Mesendoderm (in vitro differentiated cells): Measurements from ENCODE around the gene AP5Z1.
"Not testable (repeated sequence)": the region's sequence is repeated elsewhere in the genome, so short reads cannot be mapped to it uniquely, and the experiment has no call there.

Experiments
- DNase-seq: peaks from one replicate; pipeline ENCODE4 v3.0.0; 2013
- H2AK5ac ChIP-seq: 2 replicates; pipeline ENCODE4 v1.6.1; 2013; ENCODE audit warnings: low read length, inconsistent platforms
- H2BK120ac ChIP-seq: 2 replicates; pipeline ENCODE4 v1.6.1; 2013; ENCODE audit warnings: low read depth, mild to moderate bottlenecking, low read length, moderate library complexity, mixed read lengths
- H2BK15ac ChIP-seq: replicated peaks from 2 replicates; pipeline ENCODE4 v1.6.1; 2013; ENCODE audit warnings: low read depth, mild to moderate bottlenecking, moderate library complexity
- H2BK5ac ChIP-seq: 2 replicates; pipeline ENCODE4 v1.6.1; 2013; ENCODE audit warnings: low read length, inconsistent platforms
- H3K18ac ChIP-seq: 2 replicates; pipeline ENCODE4 v1.6.1; 2013; ENCODE audit warnings: mild to moderate bottlenecking, low read length, mixed read lengths
- H3K23ac ChIP-seq: one replicate; pipeline ENCODE4 v1.6.1; 2013; ENCODE audit warnings: low read length
- H3K27ac ChIP-seq: 2 replicates; pipeline ENCODE4 v1.5.1; 2013; ENCODE audit warnings: low read depth, mild to moderate bottlenecking, inconsistent platforms, low read length, moderate library complexity
- H3K27me3 ChIP-seq: 2 replicates; pipeline ENCODE4 v1.6.1; 2013; ENCODE audit warnings: low read length, control low read depth, mild to moderate bottlenecking, inconsistent platforms; ENCODE audit not compliant: insufficient read depth, poor library complexity
- H3K36me3 ChIP-seq: 2 replicates; pipeline ENCODE4 v1.6.1; 2013; ENCODE audit warnings: low read length, inconsistent platforms; ENCODE audit not compliant: control insufficient read depth, insufficient read depth
- H3K4ac ChIP-seq: one replicate; pipeline ENCODE4 v1.6.1; 2013; ENCODE audit warnings: low read depth, mild to moderate bottlenecking, low read length, moderate library complexity
- H3K4me1 ChIP-seq: 2 replicates; pipeline ENCODE4 v1.6.1; 2013; ENCODE audit warnings: low read depth, low read length, inconsistent platforms; ENCODE audit not compliant: control insufficient read depth
- H3K4me2 ChIP-seq: 2 replicates; pipeline ENCODE4 v1.6.1; 2013; ENCODE audit warnings: low read length
- H3K4me3 ChIP-seq: 2 replicates; pipeline ENCODE4 v1.5.1; 2013; ENCODE audit warnings: mild to moderate bottlenecking, low read length
- H3K56ac ChIP-seq: one replicate; pipeline ENCODE4 v1.6.1; 2013; ENCODE audit warnings: low read length
- H3K79me1 ChIP-seq: 2 replicates; pipeline ENCODE4 v1.6.1; 2013; ENCODE audit warnings: low read length, inconsistent platforms
- H3K79me2 ChIP-seq: 2 replicates; pipeline ENCODE4 v1.6.1; 2013; ENCODE audit warnings: mild to moderate bottlenecking, low read length; ENCODE audit not compliant: control insufficient read depth, insufficient read depth
- H3K9ac ChIP-seq: 2 replicates; pipeline ENCODE4 v1.6.1; 2013; ENCODE audit warnings: low read length, inconsistent platforms
- H4K5ac ChIP-seq: one replicate; pipeline ENCODE4 v1.6.1; 2013; ENCODE audit warnings: low read length
- H4K8ac ChIP-seq: one replicate; pipeline ENCODE4 v1.6.1; 2013; ENCODE audit warnings: low read depth, mild to moderate bottlenecking, control low read depth, low read length, moderate library complexity
- WGBS: extraction: QIAGEN DNeasy Blood & Tissue Kit; methylation state at CpG from one replicate; pipeline ENCODE4 v1.1.7; 2013; ENCODE audit warnings: low lambda C conversion rate, missing lambda C conversion rate; ENCODE audit not compliant: insufficient coverage; ENCODE audit errors: extremely low coverage; 5-methylcytosine and 5-hydroxymethylcytosine counted together

Gene AP5Z1

DNA sequence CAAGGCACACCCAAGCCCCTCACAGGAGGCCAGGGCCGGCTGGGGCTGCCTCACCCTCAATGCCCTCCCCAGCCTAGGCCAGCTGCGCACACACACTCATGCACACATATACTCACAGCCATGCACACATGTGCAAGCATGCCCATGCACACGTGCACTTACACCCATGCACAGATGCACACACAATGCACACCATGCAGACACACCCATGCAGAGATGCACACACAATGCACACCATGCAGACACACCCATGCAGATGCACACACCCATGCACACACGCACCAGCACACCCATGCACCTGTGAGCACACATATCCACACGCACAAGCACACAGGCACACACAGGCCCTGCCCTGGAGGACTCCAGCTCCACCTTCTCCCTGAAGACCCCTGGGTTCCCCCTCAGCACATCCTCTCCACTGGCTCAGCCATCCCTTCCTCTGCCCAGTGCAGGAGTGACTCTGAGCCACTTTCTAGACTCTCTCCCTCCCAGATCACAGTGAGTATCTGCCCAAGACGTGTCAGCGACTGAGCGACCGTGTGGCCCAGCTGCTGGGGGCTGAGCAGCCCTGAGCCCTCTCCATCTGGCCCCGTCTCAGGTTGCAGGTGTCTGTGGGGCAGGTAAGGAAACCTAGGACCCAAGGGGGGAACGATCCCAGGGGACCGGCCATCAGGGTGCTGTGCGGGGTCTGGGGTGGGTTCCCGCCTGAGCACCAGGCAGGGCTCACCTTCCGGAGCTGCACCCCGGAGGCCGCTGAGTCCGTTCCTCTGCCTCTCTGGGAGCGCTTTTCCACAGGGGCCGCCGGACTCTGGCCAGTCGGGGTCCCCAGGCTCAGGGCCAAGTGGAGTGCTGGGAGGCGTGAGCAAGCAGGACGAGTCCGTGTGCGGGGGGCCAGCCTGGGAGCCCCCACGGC lies 25.8 kb downstream of the AP5Z1 start:
- no peaks in the 10 kb centered on the region for H3K79me1 ChIP-seq
- no peak overlapping the region for H3K9ac ChIP-seq
- no peaks in the 10 kb centered on the region for H3K36me3 ChIP-seq
- no peak overlapping the region for H3K27ac ChIP-seq
- no peak overlapping the region for H4K5ac ChIP-seq
- no peak overlapping the region for H3K4me2 ChIP-seq
- no peak for DNase-seq
- no peak overlapping the region for H3K56ac ChIP-seq
- H3K79me2 ChIP-seq = no peaks in the 10 kb centered on the region
- H3K4ac ChIP-seq = no peak overlapping the region
- H3K4me3 ChIP-seq = no peak overlapping the region
- no peak overlapping the region for H2BK15ac ChIP-seq
- H2BK5ac ChIP-seq = no peak overlapping the region
- no CpG with 5 or more reads among the region's 27 CpGs for WGBS
- no peaks in the 10 kb centered on the region for H3K27me3 ChIP-seq
- H2AK5ac ChIP-seq = no peak overlapping the region
- H4K8ac ChIP-seq = no peak overlapping the region
- H2BK120ac ChIP-seq = no peak overlapping the region
- H3K23ac ChIP-seq = no peak overlapping the region
- H3K4me1 ChIP-seq = no peaks in the 10 kb centered on the region
- H3K18ac ChIP-seq = no peak overlapping the region

DNA sequence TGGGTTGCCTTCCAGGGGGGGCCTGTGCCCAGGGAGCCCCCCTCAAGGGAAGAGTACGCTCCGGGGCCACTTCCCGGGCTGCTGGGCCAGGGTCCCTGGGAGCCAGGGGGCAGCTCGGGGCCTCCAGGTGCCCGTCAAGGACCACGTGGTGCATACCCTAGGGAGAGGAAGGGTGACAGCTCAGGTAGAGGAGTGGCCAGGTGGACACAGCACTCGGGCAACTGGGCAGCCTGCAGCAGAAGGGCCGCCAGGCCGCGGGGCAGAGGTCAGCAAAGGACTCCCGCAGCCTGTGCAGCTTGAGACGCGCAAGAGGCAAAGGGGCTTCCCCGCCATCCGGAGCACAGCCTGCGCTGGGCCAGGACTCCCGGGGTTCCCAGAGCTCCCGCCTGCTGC lies 26.4 kb downstream of the AP5Z1 start:
- Histone ChIP-seq H3K18ac (no peak overlapping the region), H3K27ac (no peak overlapping the region), H3K4ac (no peak overlapping the region), H3K23ac (no peak overlapping the region), H2BK5ac (no peak overlapping the region), H2BK120ac (no peak overlapping the region), H3K9ac (no peak overlapping the region), H3K4me2 (no peak overlapping the region), H3K79me2 (no peaks in the 10 kb centered on the region), H3K27me3 (no peaks in the 10 kb centered on the region), H3K4me3 (no peak overlapping the region), H3K4me1 (no peaks in the 10 kb centered on the region), H2BK15ac (no peak overlapping the region), H2AK5ac (no peak overlapping the region), H3K79me1 (no peaks in the 10 kb centered on the region), H4K8ac (no peak overlapping the region), H3K36me3 (no peaks in the 10 kb centered on the region), H4K5ac (no peak overlapping the region), H3K56ac (no peak overlapping the region)
- DNase-seq = no peak
- WGBS = no CpG with 5 or more reads among the region's 18 CpGs

- not testable (repeated sequence) for H4K8ac ChIP-seq, H2BK5ac ChIP-seq, H4K5ac ChIP-seq, H2BK120ac ChIP-seq, H2AK5ac ChIP-seq, H3K36me3 ChIP-seq, H3K79me1 ChIP-seq, H3K23ac ChIP-seq, H3K18ac ChIP-seq, H3K4me2 ChIP-seq, DNase-seq, H2BK15ac ChIP-seq, H3K4ac ChIP-seq, H3K4me3 ChIP-seq, H3K9ac ChIP-seq, H3K56ac ChIP-seq, H3K27ac ChIP-seq, H3K27me3 ChIP-seq, H3K4me1 ChIP-seq, H3K79me2 ChIP-seq
- no CpG with 5 or more reads among the region's 23 CpGs for WGBS
Measured at GRCh38 chr7:4802577-4802976, 27.2 kb downstream of the AP5Z1 start.

GRCh38 chr7:4803397-4804241 lies 28.2 kb downstream of the AP5Z1 start:
- Histone ChIP-seq H4K5ac (no peak overlapping the region), H3K9ac (no peak overlapping the region), H3K79me1 (no peaks in the 10 kb centered on the region), H4K8ac (no peak overlapping the region), H3K27me3 (no peaks in the 10 kb centered on the region), H3K4ac (no peak overlapping the region), H3K4me3 (no peak overlapping the region), H2BK15ac (no peak overlapping the region), H3K4me2 (no peak overlapping the region), H3K23ac (no peak overlapping the region), H3K4me1 (no peaks in the 10 kb centered on the region), H2BK120ac (no peak overlapping the region), H3K79me2 (no peaks in the 10 kb centered on the region), H3K56ac (no peak overlapping the region), H2BK5ac (no peak overlapping the region), H3K18ac (no peak overlapping the region), H3K27ac (no peak overlapping the region), H3K36me3 (no peaks in the 10 kb centered on the region), H2AK5ac (no peak overlapping the region)
- no CpG with 5 or more reads among the region's 41 CpGs for WGBS
- peak; percentile 25 for DNase-seq

DNA sequence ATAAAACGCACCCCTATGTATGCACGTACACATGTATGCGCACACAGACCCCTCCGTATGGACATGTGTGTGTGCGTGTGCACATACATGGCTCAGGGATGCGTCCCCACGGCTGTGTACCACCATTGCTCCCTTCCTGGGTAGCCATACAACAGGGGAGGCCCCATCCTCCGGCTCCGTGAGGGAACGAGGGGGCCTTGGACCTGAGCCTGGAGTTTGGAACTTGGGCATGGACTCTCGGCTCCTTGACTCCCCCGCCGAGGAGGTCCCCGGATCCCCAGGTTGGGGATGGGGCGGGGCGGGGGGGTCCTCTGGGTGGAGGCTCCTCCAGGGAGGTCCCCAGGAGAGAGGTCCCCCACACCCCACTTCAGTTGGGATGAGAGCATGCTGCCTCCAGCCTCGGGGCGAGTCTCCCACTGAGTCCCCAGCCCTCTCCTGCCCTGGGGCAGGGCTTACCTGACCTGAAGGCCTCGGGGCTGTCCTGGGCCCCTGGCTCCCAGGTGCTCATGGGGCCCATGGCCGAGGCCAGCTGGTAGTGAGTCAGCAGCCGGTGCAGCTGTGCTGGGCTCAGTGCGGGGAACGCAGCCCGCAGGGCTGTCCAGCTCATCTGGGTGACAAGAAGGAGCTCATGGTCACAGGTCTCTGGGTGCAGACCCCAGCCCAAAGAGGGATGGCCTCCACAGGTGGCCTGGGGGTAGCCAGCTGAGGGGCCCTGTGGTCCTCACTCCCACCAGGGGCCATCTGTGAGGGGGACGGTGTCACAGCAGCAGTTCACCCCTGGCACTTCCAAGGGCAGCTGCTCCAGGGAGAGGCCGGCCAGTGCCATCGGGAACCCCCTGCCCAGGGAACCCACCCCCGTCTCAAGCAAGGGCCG lies 29.9 kb downstream of the AP5Z1 start:
- no peak overlapping the region for H4K8ac ChIP-seq
- H3K4me2 ChIP-seq = no peak overlapping the region
- H3K27ac ChIP-seq = no peak overlapping the region
- DNase-seq = no peak
- no peak overlapping the region for H3K4me3 ChIP-seq
- H3K4ac ChIP-seq = no peak overlapping the region
- H2BK5ac ChIP-seq = no peak overlapping the region
- H3K79me2 ChIP-seq = no peaks in the 10 kb centered on the region
- no peaks in the 10 kb centered on the region for H3K27me3 ChIP-seq
- no CpG with 5 or more reads among the region's 29 CpGs for WGBS
- H4K5ac ChIP-seq = no peak overlapping the region
- H3K56ac ChIP-seq = no peak overlapping the region
- H2BK120ac ChIP-seq = no peak overlapping the region
- H3K9ac ChIP-seq = no peak overlapping the region
- H3K18ac ChIP-seq = no peak overlapping the region
- no peaks in the 10 kb centered on the region for H3K4me1 ChIP-seq
- no peak overlapping the region for H2AK5ac ChIP-seq
- no peak overlapping the region for H2BK15ac ChIP-seq
- H3K79me1 ChIP-seq = no peaks in the 10 kb centered on the region
- no peak overlapping the region for H3K23ac ChIP-seq
- no peaks in the 10 kb centered on the region for H3K36me3 ChIP-seq
